OCI-LY7 (cell line): Measurements from ENCODE around the gene MAPKAPK5. TPM values are rescaled to one million over a fixed set of nuclear protein-coding genes. Genes with fewer than 3 reads are reported as not detected.

Experiments used
- BruUV-seq: library from RNA; stranded (reverse); fragments of 400-500 nt; replicated peaks from 2 replicates; lab custom pipeline; 2021; lab: Mats Ljungman, UMichigan
- CTCF ChIA-PET: fragments of 300-600 bp; sonication (Branson Sonifier 250); formaldehyde crosslinking; loops from one replicate; lab custom pipeline; 2022; ENCODE audit warnings: antibody characterized with exemption; ENCODE audit not compliant: unreplicated experiment; lab: Charles Lee
- POLR2A ChIA-PET: fragments of 300-600 bp; sonication (Branson Sonifier 250); formaldehyde crosslinking; loops from one replicate; lab custom pipeline; 2022; ENCODE audit warnings: antibody characterized with exemption; lab: Charles Lee
- DNase-seq: peaks from one replicate; pipeline ENCODE4 v3.0.0-alpha.2; 2015; ENCODE audit warnings: low spot score
- H2AFZ ChIP-seq: fragments of 200-600 bp; sonication (generic), shearing (Covaris generic); 2 replicates; pipeline ENCODE4 v1.6.1; 2014; ENCODE audit warnings: mild to moderate bottlenecking, antibody characterized with exemption, low read length, moderate library complexity
- H3K27ac ChIP-seq: fragments of 200-600 bp; sonication (generic); 2 replicates; pipeline ENCODE4 v1.5.1; 2014; ENCODE audit warnings: mixed run types, low read depth, mild to moderate bottlenecking, moderate library complexity, low read length, inconsistent platforms; ENCODE audit not compliant: poor library complexity, severe bottlenecking
- H3K36me3 ChIP-seq: fragments of 200-600 bp; sonication (generic); 2 replicates; pipeline ENCODE4 v1.6.1; 2014; ENCODE audit warnings: mild to moderate bottlenecking, antibody characterized with exemption, low read length, moderate library complexity, mixed read lengths; ENCODE audit not compliant: insufficient read depth
- H3K4me1 ChIP-seq: fragments of 200-600 bp; sonication (generic); 2 replicates; pipeline ENCODE4 v1.5.1; 2014; ENCODE audit warnings: mild to moderate bottlenecking, low read length; ENCODE audit not compliant: insufficient read depth, poor library complexity, severe bottlenecking
- H3K4me2 ChIP-seq: fragments of 200-600 bp; sonication (generic); 2 replicates; pipeline ENCODE4 v1.6.1; 2014; ENCODE audit warnings: mild to moderate bottlenecking, low read length
- H3K4me3 ChIP-seq: fragments of 200-600 bp; sonication (generic); 2 replicates; pipeline ENCODE4 v1.5.1; 2014; ENCODE audit warnings: mild to moderate bottlenecking, low read depth, low read length; ENCODE audit not compliant: poor library complexity, severe bottlenecking
- H3K79me2 ChIP-seq: fragments of 200-600 bp; sonication (generic); 2 replicates; pipeline ENCODE4 v1.6.1; 2016; ENCODE audit warnings: low read depth, mild to moderate bottlenecking, low read length, moderate library complexity, mixed read lengths; ENCODE audit not compliant: insufficient read depth
- H3K9me2 ChIP-seq: fragments of 200-600 bp; sonication (generic); 2 replicates; pipeline ENCODE4 v1.6.1; 2016; ENCODE audit warnings: mild to moderate bottlenecking, low read length, mixed read lengths; ENCODE audit not compliant: insufficient read depth
- H3K9me3 ChIP-seq: fragments of 200-600 bp; sonication (generic); 2 replicates; pipeline ENCODE4 v1.6.1; 2014; ENCODE audit warnings: mild to moderate bottlenecking, mixed run types, low read length, mixed read lengths
- H4K20me1 ChIP-seq: fragments of 200-600 bp; sonication (generic); 2 replicates; pipeline ENCODE4 v1.6.1; 2014; ENCODE audit warnings: mild to moderate bottlenecking, antibody characterized with exemption, low read length, moderate library complexity, mixed read lengths; ENCODE audit not compliant: insufficient read depth
- CTCF ChIP-seq: fragments of 200-600 bp; sonication (generic); conservative IDR thresholded peaks from 2 replicates; pipeline ENCODE4 v1.5.1; 2014; ENCODE audit warnings: mild to moderate bottlenecking, antibody characterized with exemption, low read length, moderate library complexity, mixed read lengths
- EZH2phosphoT487 ChIP-seq: fragments of 200-600 bp; sonication (generic); IDR thresholded peaks from 2 replicates; pipeline ENCODE4 v1.6.1; 2018; ENCODE audit warnings: low read depth, borderline replicate concordance, mild to moderate bottlenecking, mixed run types, antibody characterized with exemption, low read length, moderate library complexity, mixed read lengths
- intact Hi-C: fragments of 100-400 bp; cut with micrococcal nuclease; formaldehyde crosslinking; loops from one replicate; pipeline ENCODE4 v1.10.0; 2022; ENCODE audit not compliant: unreplicated experiment
- total RNA-seq, 2 experiments: library from RNA; depleted of rRNA in 1 of 2; stranded (reverse); fragments of >200 nt in 1 of 2; shearing (Covaris generic) in 1 of 2; gene quantifications; 2 replicates each; pipeline ENCODE4 v1.2.3, GENCODE V29; 2014 to 2022

MAPKAPK5 gene
- total RNA-seq, 2 experiments from 2014 or later, result 74.6 to 83.5 TPM

GRCh38 chr12:111803851-111804250 lies 38.2 kb upstream of the MAPKAPK5 start:
- no peak overlapping the region for H2AFZ ChIP-seq
- ChIA-PET POLR2A (interaction anchor here (0.7 kb wide), 2 partner anchors 35 to 502 kb away, joined by 3 to 4 read pairs; no protein-coding TSS in a partner anchor), CTCF (no interaction called here)
- TF ChIP-seq CTCF, result no peak
- no peak for TF ChIP-seq EZH2phosphoT487
- H3K36me3 ChIP-seq, result no peaks in the 10 kb centered on the region
- no peak for DNase-seq
- intact Hi-C loops, result no loop called here
- no peaks in the 10 kb centered on the region for H3K79me2 ChIP-seq
- no peak overlapping the region for H3K27ac ChIP-seq
- H3K4me1 ChIP-seq, result no peaks in the 10 kb centered on the region
- H4K20me1 ChIP-seq, result no peaks in the 10 kb centered on the region
- 0 out of 2 replicates have a peak, but pooled peaks cover 4% of the 10 kb centered on the region for H3K9me3 ChIP-seq
- BruUV-seq, result no TSS peak
- no peaks in the 10 kb centered on the region for H3K9me2 ChIP-seq
- H3K4me2 ChIP-seq, result no peak overlapping the region
- no peak overlapping the region for H3K4me3 ChIP-seq

GRCh38 chr12:111806304-111806703 lies 35.7 kb upstream of the MAPKAPK5 start:
- H2AFZ ChIP-seq, result no peak overlapping the region
- H3K36me3 ChIP-seq, result no peaks in the 10 kb centered on the region
- no peak overlapping the region for H3K4me3 ChIP-seq
- TF ChIP-seq CTCF, result no peak
- H3K27ac ChIP-seq, result no peak overlapping the region
- H3K4me1 ChIP-seq, result no peaks in the 10 kb centered on the region
- H3K4me2 ChIP-seq, result no peak overlapping the region
- ChIA-PET POLR2A (interaction anchor here (0.7 kb wide), 2 partner anchors 137 to 190 kb away, joined by 3 to 4 read pairs; no protein-coding TSS in a partner anchor), CTCF (no interaction called here)
- no TSS peak for BruUV-seq
- H4K20me1 ChIP-seq, result no peaks in the 10 kb centered on the region
- no peaks in the 10 kb centered on the region for H3K9me2 ChIP-seq
- no peaks in the 10 kb centered on the region for H3K79me2 ChIP-seq
- H3K9me3 ChIP-seq, result no peaks in the 10 kb centered on the region
- no peak for DNase-seq
- intact Hi-C loops, result no loop called here

GRCh38 chr12:111807232-111807631 lies 34.8 kb upstream of the MAPKAPK5 start:
- ChIA-PET CTCF (no interaction called here), POLR2A (interaction anchor here (0.7 kb wide), 1 partner anchor 53 kb away, joined by 3 read pairs; no protein-coding TSS in a partner anchor)
- H3K79me2 ChIP-seq, result no peaks in the 10 kb centered on the region
- H2AFZ ChIP-seq, result no peak overlapping the region
- no peaks in the 10 kb centered on the region for H3K4me1 ChIP-seq
- no peak overlapping the region for H3K4me3 ChIP-seq
- no peak overlapping the region for H3K4me2 ChIP-seq
- H3K9me2 ChIP-seq, result no peaks in the 10 kb centered on the region
- H4K20me1 ChIP-seq, result no peaks in the 10 kb centered on the region
- H3K27ac ChIP-seq, result no peak overlapping the region
- H3K9me3 ChIP-seq, result no peaks in the 10 kb centered on the region
- H3K36me3 ChIP-seq, result no peaks in the 10 kb centered on the region
- no TSS peak for BruUV-seq
- intact Hi-C loops, result no loop called here
- no peak for DNase-seq
- TF ChIP-seq CTCF (no peak), EZH2phosphoT487 (no peak)
